DND-41 (cell line): Measurements from ENCODE around the gene ADGRD2.

Source experiments
- ATAC-seq: fragments of 200-7000 bp; cut with Tn5 transposase; 3 replicates; pipeline ENCODE4 v1.9.1; 2021; ENCODE audit warnings: low read depth; ENCODE audit not compliant: insufficient read depth
- DNase-seq: peaks from one replicate; pipeline ENCODE4 v3.0.0-alpha.2; 2020
- H2AFZ ChIP-seq: 2 replicates; pipeline ENCODE4 v1.6.0; 2012; ENCODE audit warnings: low read depth, low read length
- H3K27ac ChIP-seq: 2 replicates; pipeline ENCODE4 v1.5.1; 2012; ENCODE audit warnings: low read length, inconsistent platforms
- H3K27me3 ChIP-seq: fragments of 200-600 bp; sonication (generic); 2 replicates; pipeline ENCODE4 v1.6.0; 2012; ENCODE audit warnings: low read length, mild to moderate bottlenecking, inconsistent platforms; ENCODE audit not compliant: insufficient read depth, poor library complexity
- H3K36me3 ChIP-seq: 2 replicates; pipeline ENCODE4 v1.5.1; 2012; ENCODE audit warnings: low read length, inconsistent platforms; ENCODE audit not compliant: insufficient read depth
- H3K4me1 ChIP-seq: 2 replicates; pipeline ENCODE4 v1.5.1; 2012; ENCODE audit warnings: mild to moderate bottlenecking, low read length; ENCODE audit not compliant: insufficient read depth
- H3K4me2 ChIP-seq: 2 replicates; pipeline ENCODE4 v1.6.0; 2012; ENCODE audit warnings: mild to moderate bottlenecking, moderate library complexity, low read length, inconsistent platforms; ENCODE audit not compliant: insufficient read depth
- H3K4me3 ChIP-seq, 2 experiments: fragments of 200-600 bp in 1 of 2; shearing (Covaris generic) in 1 of 2; 2 replicates each; pipeline ENCODE4 v1.5.1; 2012 to 2016; ENCODE audit warnings: inconsistent platforms in 2 of 2, low read length in 2 of 2, mild to moderate bottlenecking in 2 of 2, low read depth in 1 of 2, moderate library complexity in 1 of 2
- H3K79me2 ChIP-seq: 2 replicates; pipeline ENCODE4 v1.6.0; 2012; ENCODE audit warnings: low read length, inconsistent platforms; ENCODE audit not compliant: insufficient read depth
- H3K9ac ChIP-seq: 2 replicates; pipeline ENCODE4 v1.6.0; 2012; ENCODE audit warnings: low read depth, mild to moderate bottlenecking, inconsistent platforms, low read length, moderate library complexity
- H3K9me3 ChIP-seq: 2 replicates; pipeline ENCODE4 v1.5.1; 2012; ENCODE audit warnings: low read length, moderate library complexity, mild to moderate bottlenecking, inconsistent platforms; ENCODE audit not compliant: insufficient read depth, severe bottlenecking
- H4K20me1 ChIP-seq: 2 replicates; pipeline ENCODE4 v1.6.0; 2012; ENCODE audit warnings: low read length; ENCODE audit not compliant: insufficient read depth
- EZH2 ChIP-seq: IDR thresholded peaks from 3 replicates; pipeline ENCODE4 v1.6.1; 2012; ENCODE audit warnings: borderline replicate concordance, low read depth, mild to moderate bottlenecking, moderate library complexity, low read length, inconsistent platforms; ENCODE audit not compliant: severe bottlenecking
- TF ChIP-seq, protein P1 (sequence below): IDR thresholded peaks from 2 replicates; pipeline ENCODE4 v1.5.1; 2012; ENCODE audit warnings: borderline replicate concordance, low read length, moderate library complexity, mild to moderate bottlenecking; ENCODE audit not compliant: poor library complexity, severe bottlenecking; ENCODE audit errors: extremely low read depth

Gene ADGRD2

DNA sequence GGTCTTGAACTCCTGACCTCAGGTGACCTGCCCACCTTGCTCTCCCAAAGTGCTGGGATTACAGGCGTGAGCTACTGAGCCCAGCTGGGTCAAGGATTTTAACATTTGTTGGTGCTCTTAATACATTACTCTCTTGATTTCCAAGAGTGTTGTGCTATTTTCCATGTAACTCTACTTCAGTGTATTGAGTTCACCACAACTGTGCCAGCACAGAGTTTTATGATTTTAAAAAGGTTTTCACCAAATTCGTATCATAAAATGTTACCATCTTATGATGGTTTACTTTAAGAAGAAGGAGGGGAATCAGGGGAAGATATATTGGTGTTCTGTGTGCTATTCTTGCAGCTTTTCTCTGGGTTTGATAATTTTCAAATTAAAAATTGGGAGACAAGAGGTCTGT is 6.6 kb upstream of the ADGRD2 start:
- no peaks in the 10 kb centered on the region for H3K36me3 ChIP-seq
- no peak overlapping the region for H3K4me3 ChIP-seq
- no peak overlapping the region for H3K27ac ChIP-seq
- H3K4me1 ChIP-seq, result no peaks in the 10 kb centered on the region
- DNase-seq (no peak), ATAC-seq (no peak)
- H3K4me2 ChIP-seq, result no peak overlapping the region
- no peak overlapping the region for H3K9ac ChIP-seq
- no peaks in the 10 kb centered on the region for H3K27me3 ChIP-seq
- H3K9me3 ChIP-seq, result no peaks in the 10 kb centered on the region
- no peaks in the 10 kb centered on the region for H4K20me1 ChIP-seq
- no peak overlapping the region for H2AFZ ChIP-seq
- H3K79me2 ChIP-seq, result no peaks in the 10 kb centered on the region
- TF ChIP-seq, protein P1, sequence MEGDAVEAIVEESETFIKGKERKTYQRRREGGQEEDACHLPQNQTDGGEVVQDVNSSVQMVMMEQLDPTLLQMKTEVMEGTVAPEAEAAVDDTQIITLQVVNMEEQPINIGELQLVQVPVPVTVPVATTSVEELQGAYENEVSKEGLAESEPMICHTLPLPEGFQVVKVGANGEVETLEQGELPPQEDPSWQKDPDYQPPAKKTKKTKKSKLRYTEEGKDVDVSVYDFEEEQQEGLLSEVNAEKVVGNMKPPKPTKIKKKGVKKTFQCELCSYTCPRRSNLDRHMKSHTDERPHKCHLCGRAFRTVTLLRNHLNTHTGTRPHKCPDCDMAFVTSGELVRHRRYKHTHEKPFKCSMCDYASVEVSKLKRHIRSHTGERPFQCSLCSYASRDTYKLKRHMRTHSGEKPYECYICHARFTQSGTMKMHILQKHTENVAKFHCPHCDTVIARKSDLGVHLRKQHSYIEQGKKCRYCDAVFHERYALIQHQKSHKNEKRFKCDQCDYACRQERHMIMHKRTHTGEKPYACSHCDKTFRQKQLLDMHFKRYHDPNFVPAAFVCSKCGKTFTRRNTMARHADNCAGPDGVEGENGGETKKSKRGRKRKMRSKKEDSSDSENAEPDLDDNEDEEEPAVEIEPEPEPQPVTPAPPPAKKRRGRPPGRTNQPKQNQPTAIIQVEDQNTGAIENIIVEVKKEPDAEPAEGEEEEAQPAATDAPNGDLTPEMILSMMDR, result no peak
- TF ChIP-seq EZH2, result no peak

DNA sequence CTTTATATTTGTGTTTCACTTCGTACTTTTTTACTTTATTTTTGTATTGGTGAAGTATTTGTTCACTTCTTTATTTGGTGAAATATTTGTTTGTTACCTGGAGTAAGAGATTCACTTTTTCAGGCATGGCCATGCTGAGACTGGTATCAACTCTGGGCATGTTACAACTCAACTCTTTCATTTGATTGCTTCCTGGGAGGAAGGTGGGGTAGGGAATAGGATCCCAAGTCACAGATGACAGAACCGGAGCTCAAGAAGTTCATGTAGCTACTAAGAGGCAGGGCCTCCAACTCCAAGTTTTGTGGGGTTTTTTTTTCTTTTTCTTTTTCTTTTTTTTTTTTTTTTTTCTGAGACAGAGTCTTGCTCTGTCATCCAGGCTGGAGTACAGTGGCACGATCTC is 6.1 kb upstream of the ADGRD2 start:
- Histone ChIP-seq H3K36me3 (no peaks in the 10 kb centered on the region), H3K27ac (no peak overlapping the region), H3K4me1 (no peaks in the 10 kb centered on the region), H3K4me2 (no peak overlapping the region), H3K9me3 (no peaks in the 10 kb centered on the region), H2AFZ (no peak overlapping the region), H3K79me2 (no peaks in the 10 kb centered on the region), H3K9ac (no peak overlapping the region), H3K27me3 (no peaks in the 10 kb centered on the region), H4K20me1 (no peaks in the 10 kb centered on the region), H3K4me3 (no peak overlapping the region)
- TF ChIP-seq, protein P1, result no peak
- no peak for TF ChIP-seq EZH2
- ATAC-seq, result no peak
- no peak for DNase-seq

DNA sequence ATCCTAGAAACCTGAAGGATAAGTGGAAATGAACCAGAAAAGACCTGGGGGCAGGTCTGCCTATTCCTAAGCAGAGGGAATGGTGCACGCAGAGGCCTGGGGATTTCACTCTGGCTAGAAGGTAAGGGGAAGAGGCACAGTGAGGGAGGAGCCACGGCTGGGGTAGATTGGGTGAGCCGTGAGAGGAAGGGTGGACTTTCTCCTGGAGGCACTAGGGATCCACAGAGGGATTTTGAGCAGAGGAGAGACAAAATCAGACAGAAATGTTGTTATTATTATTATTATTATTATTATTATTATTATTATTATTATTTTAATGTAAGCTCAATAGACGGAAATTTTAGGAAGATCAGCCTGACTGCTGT is 3.0 kb upstream of the ADGRD2 start:
- H3K4me1 ChIP-seq, result no peaks in the 10 kb centered on the region
- no peak overlapping the region for H3K4me3 ChIP-seq
- no peaks in the 10 kb centered on the region for H3K27me3 ChIP-seq
- H4K20me1 ChIP-seq, result peaks cover 5% of the 10 kb centered on the region; the same call in 1 of the 2 replicates
- no peak for DNase-seq
- H3K4me2 ChIP-seq, result no peak overlapping the region
- H3K36me3 ChIP-seq, result no peaks in the 10 kb centered on the region
- no peak overlapping the region for H3K27ac ChIP-seq
- H3K9me3 ChIP-seq, result no peaks in the 10 kb centered on the region
- H3K79me2 ChIP-seq, result no peaks in the 10 kb centered on the region
- TF ChIP-seq EZH2, result no peak
- TF ChIP-seq, protein P1, result no peak
- ATAC-seq, result no peak
- no peak overlapping the region for H2AFZ ChIP-seq
- no peak overlapping the region for H3K9ac ChIP-seq

DNA sequence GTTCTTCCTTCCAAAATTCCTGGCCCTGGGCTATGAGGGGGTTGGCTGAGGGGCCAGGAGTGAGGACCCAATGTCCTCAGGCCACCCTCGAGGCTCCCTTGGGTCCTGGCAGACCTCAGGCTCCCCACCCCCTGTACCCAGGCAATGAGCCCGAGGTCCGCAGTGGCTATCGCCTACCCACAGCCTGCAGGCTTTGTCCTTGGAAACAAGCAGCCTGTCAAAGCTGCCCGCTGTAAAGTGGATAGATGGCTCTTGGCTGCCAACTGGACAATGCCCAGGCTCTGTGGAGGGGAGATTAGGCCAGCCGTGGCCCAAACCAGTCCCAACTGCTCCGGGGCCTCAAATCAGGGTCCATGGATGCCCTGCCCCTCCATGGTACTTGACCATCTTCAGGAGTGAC is 2.2 kb upstream of the ADGRD2 start:
- DNase-seq, result no peak
- no peaks in the 10 kb centered on the region for H3K27me3 ChIP-seq

More for the DNA sequence above, 2.2 kb upstream of the ADGRD2 start:
- no peak overlapping the region for H3K4me2 ChIP-seq
- no peaks in the 10 kb centered on the region for H3K36me3 ChIP-seq
- no peak overlapping the region for H3K9ac ChIP-seq
- no peak overlapping the region for H3K4me3 ChIP-seq
- H3K27ac ChIP-seq, result no peak overlapping the region
- TF ChIP-seq, protein P1, result no peak
- TF ChIP-seq EZH2, result no peak
- H3K9me3 ChIP-seq, result no peaks in the 10 kb centered on the region
- H3K79me2 ChIP-seq, result no peaks in the 10 kb centered on the region
- H2AFZ ChIP-seq, result no peak overlapping the region
- peaks cover 5% of the 10 kb centered on the region; the same call in 1 of the 2 replicates for H4K20me1 ChIP-seq
- no peaks in the 10 kb centered on the region for H3K4me1 ChIP-seq
- ATAC-seq, result no peak
